A549 (cell line): ENCODE results near the gene PHF21B.

Experiments used
- CTCF ChIP-seq: fragments of >200 bp; sonication (Bioruptor Twin); formaldehyde crosslinking; IDR thresholded peaks from 3 replicates; pipeline ENCODE4 v1.5.1; 2016
- PHF8 ChIP-seq: fragments of 200-600 bp; sonication (generic); IDR thresholded peaks from 2 replicates; pipeline ENCODE4 v1.6.1; 2016; ENCODE audit warnings: low read depth, mild to moderate bottlenecking, antibody characterized with exemption, moderate library complexity, borderline replicate concordance
- POLR2A ChIP-seq: IDR thresholded peaks from 2 replicates; pipeline ENCODE4 v1.6.1; 2012; ENCODE audit warnings: mild to moderate bottlenecking, low read length

- TF ChIP-seq PHF8 (no peak), CTCF (no peak), POLR2A (no peak)
Observed at GRCh38 chr22:44962741-44963454, 46.9 kb downstream of the PHF21B start.
